HCT116 (cell line): ENCODE results near the gene ADARB1. TPM values are rescaled to one million over a fixed set of nuclear protein-coding genes. Genes with fewer than 3 reads are reported as not detected.

Experiments
- ATAC-seq: fragments of 200-7000 bp; cut with Tn5 transposase; 2 replicates; pipeline ENCODE4 v1.9.1; 2020; ENCODE audit warnings: mild to moderate bottlenecking, moderate library complexity
- BruUV-seq: library from RNA; stranded (reverse); fragments of 400-500 nt; replicated peaks from 2 replicates; lab custom pipeline; 2021; lab: Mats Ljungman, UMichigan
- CTCF ChIA-PET: fragments of 300-600 bp; sonication (Branson Sonifier 250); formaldehyde crosslinking; loops from one replicate; lab custom pipeline; 2021; ENCODE audit warnings: antibody characterized with exemption; lab: Charles Lee
- POLR2A ChIA-PET: fragments of 300-600, 350-600 bp; sonication (Branson Sonifier 250); formaldehyde crosslinking; loops from one replicate; lab custom pipeline; 2021; ENCODE audit warnings: antibody characterized with exemption; lab: Charles Lee
- RAD21 ChIA-PET, 2 experiments: fragments of 300-600 bp; sonication (Branson Sonifier 250); formaldehyde crosslinking; loops; one replicate each; lab custom pipeline; 2023; ENCODE audit warnings: low total read pairs in 2 of 2; ENCODE audit not compliant: uncharacterized antibody in 2 of 2, unreplicated experiment in 2 of 2, low non-redundant PET in 1 of 2; lab: Charles Lee
- DNase-seq: peaks from one replicate; pipeline ENCODE4 v3.0.0-alpha.2; 2010; ENCODE audit warnings: low read depth, low spot score
- H2AFZ ChIP-seq: fragments of 200-600 bp; shearing (Covaris generic), sonication (generic); 2 replicates; pipeline ENCODE4 v1.6.1; 2017; ENCODE audit warnings: low read depth, mixed run types, mixed read lengths, antibody characterized with exemption, low read length; ENCODE audit not compliant: poor library complexity, severe bottlenecking
- H3K27ac ChIP-seq: 2 replicates; pipeline ENCODE4 v1.5.1; 2012; ENCODE audit warnings: low read depth, low read length
- H3K27me3 ChIP-seq: fragments of 200-600 bp; sonication (generic); 2 replicates; pipeline ENCODE4 v1.6.1; 2016; ENCODE audit warnings: mixed run types, low read length, mixed read lengths; ENCODE audit not compliant: insufficient read depth
- H3K36me3 ChIP-seq, 2 experiments: fragments of 200-500 bp in 1 of 2; fragments of 200-600 bp in 1 of 2; sonication (Bioruptor generic) in 1 of 2; sonication (generic) in 1 of 2; 2 replicates each; pipeline versions ENCODE4 v1.5.1 to v1.6.1; 2014 to 2016; ENCODE audit warnings: low read length in 2 of 2, inconsistent platforms in 1 of 2, mixed read lengths in 1 of 2, mixed run types in 1 of 2; ENCODE audit not compliant: insufficient read depth in 2 of 2, control insufficient read depth in 1 of 2
- H3K4me1 ChIP-seq, 2 experiments: fragments of 200-600 bp in 1 of 2; sonication (generic) in 1 of 2; 2 replicates each; pipeline versions ENCODE4 v1.5.1 to v1.6.1; 2012 to 2017; ENCODE audit warnings: low read length in 2 of 2, inconsistent platforms in 1 of 2, mild to moderate bottlenecking in 1 of 2, mixed read lengths in 1 of 2, mixed run types in 1 of 2, moderate library complexity in 1 of 2; ENCODE audit not compliant: insufficient read depth in 2 of 2, control insufficient read depth in 1 of 2
- H3K4me2 ChIP-seq: fragments of 200-600 bp; sonication (generic); 2 replicates; pipeline ENCODE4 v1.6.1; 2017; ENCODE audit warnings: mixed run types, low read length, mixed read lengths
- H3K4me3 ChIP-seq, 2 experiments: fragments of 200-600 bp in 1 of 2; sonication (generic) in 1 of 2; replicated peaks in 1 of 2; 2 replicates each; pipeline ENCODE4 v1.5.1; 2011 to 2016; ENCODE audit warnings: low read length in 2 of 2, control low read depth in 1 of 2, low read depth in 1 of 2, mild to moderate bottlenecking in 1 of 2, mixed read lengths in 1 of 2, mixed run types in 1 of 2
- H3K79me2 ChIP-seq: fragments of 200-600 bp; sonication (generic); 2 replicates; pipeline ENCODE4 v1.6.1; 2017; ENCODE audit warnings: mild to moderate bottlenecking, mixed run types, low read length, moderate library complexity, mixed read lengths; ENCODE audit not compliant: insufficient read depth
- H3K9ac ChIP-seq: fragments of 200-600 bp; sonication (generic); 2 replicates; pipeline ENCODE4 v1.6.1; 2016; ENCODE audit warnings: low read length, mixed read lengths
- H3K9me2 ChIP-seq: fragments of 200-600 bp; sonication (generic), shearing (Covaris generic); 2 replicates; pipeline ENCODE4 v1.6.1; 2017; ENCODE audit warnings: mixed run types, mild to moderate bottlenecking, moderate library complexity; ENCODE audit not compliant: insufficient read depth
- H3K9me3 ChIP-seq, 2 experiments: fragments of 200-500 bp in 1 of 2; fragments of 200-600 bp in 1 of 2; sonication (Bioruptor generic) in 1 of 2; sonication (generic) in 1 of 2; 2 replicates each; pipeline ENCODE4 v1.6.1; 2014 to 2017; ENCODE audit warnings: low read length in 2 of 2, mixed read lengths in 2 of 2, inconsistent platforms in 1 of 2, low read depth in 1 of 2, mild to moderate bottlenecking in 1 of 2, mixed run types in 1 of 2, moderate library complexity in 1 of 2; ENCODE audit not compliant: control insufficient read depth in 1 of 2, insufficient read depth in 1 of 2
- H4K20me1 ChIP-seq: fragments of 200-600 bp; sonication (generic), shearing (Covaris generic); 2 replicates; pipeline ENCODE4 v1.6.1; 2017; ENCODE audit warnings: mixed run types, mild to moderate bottlenecking, moderate library complexity; ENCODE audit not compliant: insufficient read depth
- ATF3 ChIP-seq: IDR thresholded peaks from 2 replicates; pipeline ENCODE4 v1.6.1; 2012
- CBX3 ChIP-seq: IDR thresholded peaks from 2 replicates; pipeline ENCODE4 v1.6.1; 2012; ENCODE audit warnings: low read depth
- CEBPB ChIP-seq: IDR thresholded peaks from 2 replicates; pipeline ENCODE4 v1.6.1; 2012; ENCODE audit warnings: low read depth
- ELF1 ChIP-seq: IDR thresholded peaks from 2 replicates; pipeline ENCODE4 v1.6.1; 2012; ENCODE audit warnings: low read depth, borderline replicate concordance
- JUND ChIP-seq: IDR thresholded peaks from 2 replicates; pipeline ENCODE4 v1.6.1; 2012
- POLR2A ChIP-seq: IDR thresholded peaks from 2 replicates; pipeline ENCODE4 v1.7.0; 2011; ENCODE audit warnings: borderline replicate concordance; ENCODE audit not compliant: insufficient read depth, insufficient read length; ENCODE audit errors: extremely low read depth
- RAD21 ChIP-seq: IDR thresholded peaks from 2 replicates; pipeline ENCODE4 v1.6.1; 2012; ENCODE audit warnings: low read depth, mild to moderate bottlenecking
- SIN3A ChIP-seq: IDR thresholded peaks from 2 replicates; pipeline ENCODE4 v1.6.1; 2012; ENCODE audit warnings: low read depth
- SRF ChIP-seq: IDR thresholded peaks from 2 replicates; pipeline ENCODE4 v1.6.1; 2012; ENCODE audit warnings: low read depth
- TCF7L2 ChIP-seq: IDR thresholded peaks from 2 replicates; pipeline ENCODE4 v1.7.0; 2011; ENCODE audit warnings: borderline replicate concordance, inconsistent platforms; ENCODE audit not compliant: insufficient read depth, insufficient read length; ENCODE audit errors: extremely low read depth
- YY1 ChIP-seq: IDR thresholded peaks from 2 replicates; pipeline ENCODE4 v1.6.1; 2011; ENCODE audit warnings: low read length, low read depth, moderate library complexity, mild to moderate bottlenecking; ENCODE audit not compliant: insufficient replicate concordance; ENCODE audit errors: extremely low read depth
- ZBTB33 ChIP-seq: IDR thresholded peaks from 2 replicates; pipeline ENCODE4 v1.6.1; 2011; ENCODE audit warnings: mild to moderate bottlenecking, low read length, moderate library complexity; ENCODE audit not compliant: insufficient replicate concordance; ENCODE audit errors: extremely low read depth
- ZFX ChIP-seq: fragments of 450-650 bp; IDR thresholded peaks from 2 replicates; pipeline ENCODE4 v1.6.1; 2017
- intact Hi-C: fragments of 100-400 bp; cut with micrococcal nuclease; formaldehyde crosslinking; loops from 2 replicates; pipeline ENCODE4 v1.10.0; 2022
- total RNA-seq: library from RNA; stranded (reverse); gene quantifications from one replicate; pipeline ENCODE4 v1.2.1, GENCODE V29; 2021; ENCODE audit not compliant: unreplicated experiment

Gene ADARB1
- total RNA-seq, 1 experiment from 2014 or later, result 13.5 TPM

- H3K36me3 ChIP-seq, result no peaks in the 10 kb centered on the region
- CTCF ChIA-PET, result no interaction called here
- POLR2A ChIA-PET, result no interaction called here
- no peaks in the 10 kb centered on the region for H3K9me2 ChIP-seq
- H4K20me1 ChIP-seq, result no peaks in the 10 kb centered on the region
- no peak overlapping the region for H2AFZ ChIP-seq
- RAD21 ChIA-PET, result no interaction called here
- H3K79me2 ChIP-seq, result no peaks in the 10 kb centered on the region
- H3K27ac ChIP-seq, result no peak overlapping the region
- peaks cover 27% of the 10 kb centered on the region in 2 experiments for H3K4me1 ChIP-seq
- H3K9ac ChIP-seq, result no peak overlapping the region
- no peak for DNase-seq
- no peak for ATAC-seq
- intact Hi-C loops, result no loop called here
- no peaks in the 10 kb centered on the region for H3K27me3 ChIP-seq
- no peak overlapping the region for H3K4me2 ChIP-seq
- H3K4me3 ChIP-seq, result no peak overlapping the region
- no peaks in the 10 kb centered on the region for H3K9me3 ChIP-seq
- BruUV-seq, result no TSS peak
- TF ChIP-seq SRF (no peak), RAD21 (no peak)
Observed at GRCh38 chr21:45225041-45225740, 150.8 kb downstream of the ADARB1 start.

GRCh38 chr21:45225741-45226327, 151.5 kb downstream of the ADARB1 start:
- Histone ChIP-seq H3K4me3 (no peak overlapping the region), H3K36me3 (no peaks in the 10 kb centered on the region), H2AFZ (no peak overlapping the region), H3K4me2 (no peak overlapping the region), H3K9ac (no peak overlapping the region), H3K9me3 (no peaks in the 10 kb centered on the region), H4K20me1 (no peaks in the 10 kb centered on the region), H3K9me2 (no peaks in the 10 kb centered on the region), H3K27me3 (no peaks in the 10 kb centered on the region), H3K27ac (no peak overlapping the region), H3K4me1 (peaks cover 27% of the 10 kb centered on the region in 2 experiments), H3K79me2 (no peaks in the 10 kb centered on the region)
- BruUV-seq, result no TSS peak
- ATAC-seq, result no peak
- no peak for DNase-seq
- intact Hi-C loops, result no loop called here
- no peak for TF ChIP-seq YY1
- no peak for TF ChIP-seq POLR2A
- no peak for TF ChIP-seq CEBPB
- TF ChIP-seq ATF3, result no peak
- no peak for TF ChIP-seq RAD21
- no peak for TF ChIP-seq TCF7L2
- TF ChIP-seq ELF1, result no peak
- TF ChIP-seq ZFX, result no peak
- TF ChIP-seq ZBTB33, result no peak
- no peak for TF ChIP-seq JUND
- no peak for TF ChIP-seq CBX3
- TF ChIP-seq SIN3A, result no peak
- ChIA-PET POLR2A (no interaction called here), RAD21 (no interaction called here), CTCF (no interaction called here)
